Bronchial epithelial cell (primary cell): ENCODE data around the gene CACNA2D1. TPM values are rescaled to one million over a fixed set of nuclear protein-coding genes. Genes with fewer than 3 reads are reported as not detected.

ENCODE experiments used
- DNase-seq: peaks from one replicate; pipeline ENCODE4 v3.0.0-alpha.2; 2010; ENCODE audit warnings: low read depth
- FAIRE-seq: peaks from 2 replicates; lab custom pipeline; 2011; peaks lifted over from hg19 to GRCh38; lab: Jason Lieb, UNC
- H3K27me3 ChIP-seq: 2 replicates; pipeline ENCODE4 v1.5.1; 2011; ENCODE audit warnings: low read length; ENCODE audit not compliant: control insufficient read depth, insufficient read depth
- H3K36me3 ChIP-seq: 2 replicates; pipeline ENCODE4 v1.5.1; 2011; ENCODE audit warnings: low read length; ENCODE audit not compliant: control insufficient read depth, insufficient read depth
- H3K4me3 ChIP-seq: 2 replicates; pipeline ENCODE4 v1.5.1; 2011; ENCODE audit warnings: mild to moderate bottlenecking, low read depth, low read length, control low read depth
- total RNA-seq: library from RNA; depleted of rRNA; stranded (reverse); fragments of >200 nt; gene quantifications from 2 replicates; pipeline ENCODE4 v1.2.1, GENCODE V29; 2014
- TF ChIP-seq, protein P1 (sequence below): IDR thresholded peaks from 2 replicates; pipeline ENCODE4 v1.5.1; 2011; ENCODE audit warnings: mild to moderate bottlenecking, moderate library complexity, low read length, control low read depth, inconsistent platforms; ENCODE audit not compliant: insufficient read depth, severe bottlenecking

CACNA2D1 gene
- total RNA-seq, 1 donor from 2014 or later = 1.1 TPM

- FAIRE-seq (no peak), DNase-seq (peak; percentile 22)
These were observed 151.6 kb downstream of the CACNA2D1 start for GRCh38 chr7:82291931-82292330.

GRCh38 chr7:82289889-82290288, 153.7 kb downstream of the CACNA2D1 start:
- Histone ChIP-seq H3K4me3 (no peak overlapping the region), H3K36me3 (no peaks in the 10 kb centered on the region), H3K27me3 (no peaks in the 10 kb centered on the region)
- TF ChIP-seq, protein P1, sequence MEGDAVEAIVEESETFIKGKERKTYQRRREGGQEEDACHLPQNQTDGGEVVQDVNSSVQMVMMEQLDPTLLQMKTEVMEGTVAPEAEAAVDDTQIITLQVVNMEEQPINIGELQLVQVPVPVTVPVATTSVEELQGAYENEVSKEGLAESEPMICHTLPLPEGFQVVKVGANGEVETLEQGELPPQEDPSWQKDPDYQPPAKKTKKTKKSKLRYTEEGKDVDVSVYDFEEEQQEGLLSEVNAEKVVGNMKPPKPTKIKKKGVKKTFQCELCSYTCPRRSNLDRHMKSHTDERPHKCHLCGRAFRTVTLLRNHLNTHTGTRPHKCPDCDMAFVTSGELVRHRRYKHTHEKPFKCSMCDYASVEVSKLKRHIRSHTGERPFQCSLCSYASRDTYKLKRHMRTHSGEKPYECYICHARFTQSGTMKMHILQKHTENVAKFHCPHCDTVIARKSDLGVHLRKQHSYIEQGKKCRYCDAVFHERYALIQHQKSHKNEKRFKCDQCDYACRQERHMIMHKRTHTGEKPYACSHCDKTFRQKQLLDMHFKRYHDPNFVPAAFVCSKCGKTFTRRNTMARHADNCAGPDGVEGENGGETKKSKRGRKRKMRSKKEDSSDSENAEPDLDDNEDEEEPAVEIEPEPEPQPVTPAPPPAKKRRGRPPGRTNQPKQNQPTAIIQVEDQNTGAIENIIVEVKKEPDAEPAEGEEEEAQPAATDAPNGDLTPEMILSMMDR = no peak
- FAIRE-seq (no peak), DNase-seq (no peak)

More at GRCh38 chr7:82291931-82292330, 151.6 kb downstream of the CACNA2D1 start:
- Histone ChIP-seq H3K36me3 (no peaks in the 10 kb centered on the region), H3K27me3 (no peaks in the 10 kb centered on the region), H3K4me3 (no peak overlapping the region)
- TF ChIP-seq, protein P1 = no peak

DNA sequence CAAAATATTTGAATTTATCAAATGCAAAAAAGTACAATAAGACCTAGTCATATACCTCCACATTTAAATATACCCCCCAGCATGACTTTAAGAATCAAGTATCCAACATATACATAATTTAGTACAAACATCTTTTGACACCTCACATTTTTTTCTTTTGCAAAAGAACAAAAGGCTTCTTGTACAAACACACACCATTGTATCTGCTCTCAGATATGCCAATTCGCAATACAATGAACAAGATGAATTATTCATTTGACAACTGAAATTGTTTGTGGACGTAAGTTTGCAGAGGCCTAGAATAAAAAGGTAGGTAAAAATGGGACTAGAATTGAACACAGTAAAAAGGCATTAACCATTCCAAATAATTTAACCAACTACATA, 154.4 kb downstream of the CACNA2D1 start:
- DNase-seq (no peak), FAIRE-seq (no peak)
- Histone ChIP-seq H3K36me3 (no peaks in the 10 kb centered on the region), H3K27me3 (no peaks in the 10 kb centered on the region), H3K4me3 (no peak overlapping the region)
- TF ChIP-seq, protein P1 = no peak

GRCh38 chr7:82286798-82287140, 156.8 kb downstream of the CACNA2D1 start:
- Histone ChIP-seq H3K36me3 (no peaks in the 10 kb centered on the region), H3K4me3 (no peak overlapping the region), H3K27me3 (no peaks in the 10 kb centered on the region)
- no peak for FAIRE-seq
- TF ChIP-seq, protein P1 = no peak
- DNase-seq = no peak

DNA sequence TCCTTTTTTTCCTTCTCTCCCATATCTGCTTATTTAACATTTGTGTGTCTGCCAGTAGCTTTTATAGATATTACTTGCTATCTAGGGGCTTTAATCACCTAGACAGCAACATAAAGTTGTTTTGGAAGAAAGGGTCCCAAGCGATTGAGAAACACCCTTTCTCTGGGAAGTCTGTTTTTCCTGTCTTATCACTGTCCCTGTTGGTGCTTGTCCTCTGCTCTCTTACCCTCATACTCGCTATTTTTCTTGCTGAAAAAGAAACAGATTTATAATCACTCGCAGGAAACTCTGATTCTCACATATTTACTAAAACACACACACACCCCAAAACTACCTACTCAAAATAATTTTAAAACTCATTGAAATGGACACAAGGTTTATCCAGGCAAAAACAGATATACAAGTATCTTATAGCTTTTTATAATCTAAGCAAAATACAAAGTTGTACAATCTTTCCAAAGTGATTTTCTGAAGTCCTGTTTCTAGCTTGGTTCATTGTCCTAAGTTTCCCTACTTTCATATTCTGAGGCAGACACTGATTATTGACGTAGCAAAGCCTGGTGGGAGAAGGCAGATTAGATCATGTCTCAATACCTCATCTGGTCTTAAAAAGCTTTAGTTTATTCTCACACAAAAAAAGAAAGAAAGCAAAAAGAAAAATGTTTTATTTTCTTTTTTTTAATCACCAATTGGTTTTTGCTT, 157.3 kb downstream of the CACNA2D1 start:
- no peak for DNase-seq
- TF ChIP-seq, protein P1 = no peak
- Histone ChIP-seq H3K27me3 (no peaks in the 10 kb centered on the region), H3K36me3 (no peaks in the 10 kb centered on the region), H3K4me3 (no peak overlapping the region)
- FAIRE-seq = no peak

DNA sequence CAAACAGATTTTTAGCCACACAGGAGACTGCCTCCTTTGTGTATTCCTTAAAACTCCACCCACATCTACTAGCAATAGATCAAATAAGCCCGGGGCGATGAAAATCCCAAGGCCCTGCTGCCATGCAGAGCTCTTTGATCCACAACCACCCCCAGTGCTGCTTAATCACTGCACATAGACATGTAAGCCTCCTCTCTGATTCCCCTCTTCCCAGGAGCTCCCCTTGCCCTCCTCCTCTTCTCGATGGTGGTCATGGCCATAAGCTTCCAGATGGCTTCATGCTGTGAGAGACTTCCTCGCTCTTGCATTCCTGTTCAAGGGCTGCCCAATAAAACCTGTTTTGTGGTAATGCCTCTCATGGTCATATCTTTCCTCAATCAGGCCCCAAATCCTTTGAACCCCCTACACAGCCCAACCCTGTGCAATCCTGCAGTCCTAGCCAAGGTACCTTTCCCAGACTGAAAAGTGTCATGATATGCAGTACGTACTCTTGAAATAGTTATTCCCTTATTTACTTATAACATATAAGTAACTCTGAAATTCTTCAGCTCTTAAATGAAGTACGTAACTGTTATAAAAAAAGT, 158.5 kb downstream of the CACNA2D1 start:
- H3K36me3 ChIP-seq = no peaks in the 10 kb centered on the region
- H3K27me3 ChIP-seq = no peaks in the 10 kb centered on the region
- FAIRE-seq = no peak
- no peak for DNase-seq
- no peak overlapping the region for H3K4me3 ChIP-seq
- TF ChIP-seq, protein P1 = no peak
